Smooth muscle cell (in vitro differentiated cells): ENCODE results near the gene SWSAP1. TPM values are rescaled to one million over a fixed set of nuclear protein-coding genes. Genes with fewer than 3 reads are reported as not detected.

Experiments
- DNase-seq: peaks from one replicate; lab custom pipeline; 2025; ENCODE audit not compliant: unreplicated experiment; lab: John Stamatoyannopoulos, UW
- H2AFZ ChIP-seq: fragments of 200-600 bp; sonication (generic); 2 replicates; pipeline ENCODE4 v1.6.0; 2016; ENCODE audit warnings: antibody characterized with exemption, low read depth, mild to moderate bottlenecking
- H3F3A ChIP-seq: fragments of 200-600 bp; sonication (generic); 2 replicates; pipeline ENCODE4 v1.6.0; 2017; ENCODE audit warnings: antibody characterized with exemption, low read depth
- H3K27ac ChIP-seq: fragments of 200-600 bp; sonication (generic); 2 replicates; pipeline ENCODE4 v1.5.1; 2016; ENCODE audit warnings: low read depth, mild to moderate bottlenecking
- H3K27me3 ChIP-seq: fragments of 200-600 bp; sonication (generic); 2 replicates; pipeline ENCODE4 v1.6.1; 2016; ENCODE audit warnings: low read depth, mild to moderate bottlenecking
- H3K36me3 ChIP-seq: fragments of 200-600 bp; sonication (generic); 2 replicates; pipeline ENCODE4 v1.5.1; 2016; ENCODE audit warnings: low read depth
- H3K4me1 ChIP-seq: fragments of 200-600 bp; sonication (generic); 2 replicates; pipeline ENCODE4 v1.5.1; 2016; ENCODE audit warnings: low read depth
- H3K4me2 ChIP-seq: fragments of 200-600 bp; sonication (generic); 2 replicates; pipeline ENCODE4 v1.6.0; 2016; ENCODE audit warnings: mild to moderate bottlenecking
- H3K4me3 ChIP-seq: fragments of 200-600 bp; sonication (generic); 2 replicates; pipeline ENCODE4 v1.5.1; 2016; ENCODE audit warnings: mild to moderate bottlenecking
- H3K79me2 ChIP-seq: fragments of 200-600 bp; sonication (generic); 2 replicates; pipeline ENCODE4 v1.6.0; 2016; ENCODE audit warnings: low read depth, mild to moderate bottlenecking
- H3K9ac ChIP-seq: fragments of 200-600 bp; sonication (generic); 2 replicates; pipeline ENCODE4 v1.6.0; 2016; ENCODE audit warnings: low read depth
- H3K9me3 ChIP-seq: fragments of 200-600 bp; sonication (generic); replicated peaks from 2 replicates; pipeline ENCODE4 v1.5.1; 2016; ENCODE audit warnings: low read depth
- H4K20me1 ChIP-seq: fragments of 200-600 bp; sonication (generic); 2 replicates; pipeline ENCODE4 v1.6.0; 2016; ENCODE audit warnings: low read depth
- WGBS: methylation state at CpG from one replicate; pipeline ENCODE4 v1.1.7; 2016; ENCODE audit warnings: low lambda C conversion rate; 5-methylcytosine and 5-hydroxymethylcytosine counted together
- polyA plus RNA-seq: library from polyadenylated mRNA; unstranded; fragments of >200 nt; fragmentation: Nextera tagmentation; extraction: Ambion mirVana; gene quantifications from 2 replicates; pipeline ENCODE4 v1.2.1, GENCODE V29; 2016
- total RNA-seq: library from RNA; depleted of rRNA; stranded (reverse); fragments of >200 nt; gene quantifications from 2 replicates; pipeline ENCODE4 v1.2.3, GENCODE V29; 2014
- TF ChIP-seq, protein P1 (sequence below): fragments of 200-600 bp; sonication (generic); IDR thresholded peaks from 2 replicates; pipeline ENCODE4 v1.5.1; 2017; ENCODE audit warnings: borderline replicate concordance, mild to moderate bottlenecking, antibody characterized with exemption; ENCODE audit not compliant: insufficient read depth, poor library complexity, severe bottlenecking

The SWSAP1 gene
- total and polyA plus RNA-seq, 2 experiments from 2014 or later: 0.99 to 2.8 TPM

DNA sequence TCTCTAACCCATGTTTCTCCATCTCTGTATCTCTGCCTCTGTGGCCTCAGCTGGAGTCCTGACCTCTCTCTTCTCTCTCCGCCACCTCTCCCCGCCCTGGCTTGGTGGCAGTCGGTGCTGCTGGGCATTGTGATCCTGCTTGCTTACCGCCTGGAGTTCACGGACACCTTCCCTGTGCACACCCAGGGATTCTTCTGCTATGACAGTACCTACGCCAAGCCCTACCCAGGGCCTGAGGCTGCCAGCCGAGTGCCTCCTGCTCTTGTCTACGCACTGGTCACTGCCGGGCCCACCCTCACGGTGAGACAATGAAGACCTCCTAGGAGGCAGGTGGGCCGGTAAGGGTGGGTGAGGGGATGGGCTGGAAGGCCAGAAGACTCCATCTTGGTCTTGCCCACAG, 15.0 kb upstream of the SWSAP1 start:
- Histone ChIP-seq H3K79me2 (no peaks in the 10 kb centered on the region), H3K4me1 (peaks cover 5% of the 10 kb centered on the region), H3K36me3 (no peaks in the 10 kb centered on the region), H3K9me3 (no peaks in the 10 kb centered on the region), H2AFZ (no peak overlapping the region), H3K27me3 (no peaks in the 10 kb centered on the region), H3K4me2 (no peak overlapping the region), H3F3A (no peaks in the 10 kb centered on the region), H3K9ac (no peak overlapping the region), H3K27ac (no peak overlapping the region), H3K4me3 (no peak overlapping the region), H4K20me1 (peaks cover 43% of the 10 kb centered on the region)
- TF ChIP-seq, protein P1, sequence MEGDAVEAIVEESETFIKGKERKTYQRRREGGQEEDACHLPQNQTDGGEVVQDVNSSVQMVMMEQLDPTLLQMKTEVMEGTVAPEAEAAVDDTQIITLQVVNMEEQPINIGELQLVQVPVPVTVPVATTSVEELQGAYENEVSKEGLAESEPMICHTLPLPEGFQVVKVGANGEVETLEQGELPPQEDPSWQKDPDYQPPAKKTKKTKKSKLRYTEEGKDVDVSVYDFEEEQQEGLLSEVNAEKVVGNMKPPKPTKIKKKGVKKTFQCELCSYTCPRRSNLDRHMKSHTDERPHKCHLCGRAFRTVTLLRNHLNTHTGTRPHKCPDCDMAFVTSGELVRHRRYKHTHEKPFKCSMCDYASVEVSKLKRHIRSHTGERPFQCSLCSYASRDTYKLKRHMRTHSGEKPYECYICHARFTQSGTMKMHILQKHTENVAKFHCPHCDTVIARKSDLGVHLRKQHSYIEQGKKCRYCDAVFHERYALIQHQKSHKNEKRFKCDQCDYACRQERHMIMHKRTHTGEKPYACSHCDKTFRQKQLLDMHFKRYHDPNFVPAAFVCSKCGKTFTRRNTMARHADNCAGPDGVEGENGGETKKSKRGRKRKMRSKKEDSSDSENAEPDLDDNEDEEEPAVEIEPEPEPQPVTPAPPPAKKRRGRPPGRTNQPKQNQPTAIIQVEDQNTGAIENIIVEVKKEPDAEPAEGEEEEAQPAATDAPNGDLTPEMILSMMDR: no peak
- WGBS: 93% methylated on average over 11 of the region's 11 CpGs
- DNase-seq: no peak

DNA sequence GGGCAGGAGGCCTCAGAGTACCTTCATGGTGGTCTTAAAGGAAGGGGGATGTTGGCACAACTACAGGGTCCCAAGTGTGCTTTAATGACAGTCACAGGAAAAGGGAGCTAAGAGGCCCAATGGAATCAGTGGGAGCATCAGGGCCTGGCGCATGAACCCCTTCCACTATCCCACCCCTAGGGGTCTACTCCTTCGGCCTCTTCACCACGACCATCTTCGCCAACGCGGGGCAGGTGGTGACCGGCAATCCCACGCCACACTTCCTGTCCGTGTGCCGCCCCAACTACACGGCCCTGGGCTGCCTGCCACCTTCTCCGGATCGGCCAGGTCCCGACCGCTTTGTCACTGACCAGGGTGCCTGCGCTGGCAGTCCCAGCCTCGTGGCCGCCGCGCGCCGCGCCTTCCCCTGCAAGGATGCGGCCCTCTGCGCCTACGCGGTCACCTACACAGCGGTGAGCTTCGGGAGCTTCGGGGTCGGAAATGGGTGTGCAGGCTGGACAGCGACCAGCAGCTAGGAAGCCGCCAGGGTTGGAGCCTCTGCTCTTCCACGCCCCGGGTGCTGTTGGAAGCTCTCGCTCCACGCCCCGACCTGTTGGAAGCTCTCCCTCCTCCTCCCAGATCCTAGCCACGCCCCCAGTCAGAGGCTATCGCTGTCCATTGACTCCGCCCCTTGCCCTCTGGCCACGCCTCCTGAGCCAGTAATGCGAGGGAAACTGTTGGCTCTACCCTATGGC, 13.3 kb upstream of the SWSAP1 start:
- no peak overlapping the region for H3K9ac ChIP-seq
- 31% methylated on average over 43 of the region's 43 CpGs for WGBS
- no peaks in the 10 kb centered on the region for H3K79me2 ChIP-seq
- H3K9me3 ChIP-seq: no peaks in the 10 kb centered on the region
- peaks cover 47% of the 10 kb centered on the region for H4K20me1 ChIP-seq
- peaks cover 5% of the 10 kb centered on the region for H3K4me1 ChIP-seq
- H3K4me3 ChIP-seq: no peak overlapping the region
- no peak for DNase-seq
- TF ChIP-seq, protein P1: no peak
- H2AFZ ChIP-seq: no peak overlapping the region
- no peak overlapping the region for H3K27ac ChIP-seq
- no peaks in the 10 kb centered on the region for H3K27me3 ChIP-seq
- no peaks in the 10 kb centered on the region for H3K36me3 ChIP-seq
- peak overlapping the region; percentile 22 for H3K4me2 ChIP-seq
- H3F3A ChIP-seq: no peaks in the 10 kb centered on the region

DNA sequence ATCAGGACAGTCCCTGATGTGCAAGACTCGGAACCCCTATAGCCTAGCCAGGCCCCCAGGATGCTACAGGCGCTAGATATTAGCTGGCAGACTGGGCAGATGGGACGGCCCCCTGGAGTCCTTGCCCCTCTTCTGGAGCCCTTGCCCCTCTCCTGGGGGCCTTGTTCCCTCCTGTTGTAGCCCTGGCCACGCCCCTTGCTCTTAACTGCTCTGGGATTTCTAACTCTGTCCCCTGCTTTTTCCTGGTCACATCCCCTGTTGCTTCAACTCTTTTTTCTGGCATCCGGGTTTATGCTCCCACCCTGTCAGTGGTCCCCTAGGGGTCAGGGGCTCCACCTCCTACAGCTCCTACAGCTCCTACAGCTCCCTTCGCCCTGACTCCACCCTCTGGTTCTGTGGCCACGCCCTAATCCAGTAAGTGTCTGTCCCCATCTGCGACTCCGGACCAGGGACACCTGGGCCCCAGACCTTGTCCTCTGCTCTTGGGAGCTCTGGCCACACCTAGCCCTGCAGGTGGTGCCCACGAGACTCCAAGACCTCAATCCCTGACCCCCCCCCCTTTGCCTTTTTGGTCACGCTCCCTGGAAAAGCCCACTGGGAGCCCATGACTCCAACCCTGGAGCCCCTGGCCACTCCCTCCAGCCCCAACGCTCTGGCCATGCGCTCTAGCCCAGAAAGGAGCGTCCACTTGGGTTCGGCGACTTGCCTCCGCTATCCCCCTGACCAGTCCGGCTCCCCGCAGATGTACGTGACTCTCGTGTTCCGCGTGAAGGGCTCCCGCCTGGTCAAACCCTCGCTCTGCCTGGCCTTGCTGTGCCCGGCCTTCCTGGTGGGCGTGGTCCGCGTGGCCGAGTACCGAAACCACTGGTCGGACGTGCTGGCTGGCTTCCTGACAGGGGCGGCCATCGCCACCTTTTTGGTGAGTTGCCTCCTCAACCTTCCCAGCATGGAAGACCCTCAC, 12.4 kb upstream of the SWSAP1 start:
- Histone ChIP-seq H3K9me3 (no peaks in the 10 kb centered on the region), H3K27me3 (no peaks in the 10 kb centered on the region), H3K4me3 (no peak overlapping the region), H3K36me3 (no peaks in the 10 kb centered on the region), H3K79me2 (no peaks in the 10 kb centered on the region), H3K27ac (no peak overlapping the region), H3K4me2 (no peak overlapping the region), H3F3A (no peaks in the 10 kb centered on the region), H4K20me1 (peaks cover 39% of the 10 kb centered on the region), H3K4me1 (peaks cover 5% of the 10 kb centered on the region), H2AFZ (no peak overlapping the region), H3K9ac (no peak overlapping the region)
- DNase-seq: no peak
- 57% methylated on average over 35 of the region's 35 CpGs for WGBS
- TF ChIP-seq, protein P1: no peak
